DND-41 (cell line): Measurements from ENCODE around the gene FAM163B.

Experiments
- EZH2 ChIP-seq: IDR thresholded peaks from 3 replicates; pipeline ENCODE4 v1.6.1; 2012; ENCODE audit warnings: borderline replicate concordance, low read depth, mild to moderate bottlenecking, moderate library complexity, low read length, inconsistent platforms; ENCODE audit not compliant: severe bottlenecking
- TF ChIP-seq, protein P1 (sequence below): IDR thresholded peaks from 2 replicates; pipeline ENCODE4 v1.5.1; 2012; ENCODE audit warnings: borderline replicate concordance, low read length, moderate library complexity, mild to moderate bottlenecking; ENCODE audit not compliant: poor library complexity, severe bottlenecking; ENCODE audit errors: extremely low read depth

GRCh38 chr9:133562611-133563290 is 46.4 kb downstream of the FAM163B start:
- TF ChIP-seq, protein P1, sequence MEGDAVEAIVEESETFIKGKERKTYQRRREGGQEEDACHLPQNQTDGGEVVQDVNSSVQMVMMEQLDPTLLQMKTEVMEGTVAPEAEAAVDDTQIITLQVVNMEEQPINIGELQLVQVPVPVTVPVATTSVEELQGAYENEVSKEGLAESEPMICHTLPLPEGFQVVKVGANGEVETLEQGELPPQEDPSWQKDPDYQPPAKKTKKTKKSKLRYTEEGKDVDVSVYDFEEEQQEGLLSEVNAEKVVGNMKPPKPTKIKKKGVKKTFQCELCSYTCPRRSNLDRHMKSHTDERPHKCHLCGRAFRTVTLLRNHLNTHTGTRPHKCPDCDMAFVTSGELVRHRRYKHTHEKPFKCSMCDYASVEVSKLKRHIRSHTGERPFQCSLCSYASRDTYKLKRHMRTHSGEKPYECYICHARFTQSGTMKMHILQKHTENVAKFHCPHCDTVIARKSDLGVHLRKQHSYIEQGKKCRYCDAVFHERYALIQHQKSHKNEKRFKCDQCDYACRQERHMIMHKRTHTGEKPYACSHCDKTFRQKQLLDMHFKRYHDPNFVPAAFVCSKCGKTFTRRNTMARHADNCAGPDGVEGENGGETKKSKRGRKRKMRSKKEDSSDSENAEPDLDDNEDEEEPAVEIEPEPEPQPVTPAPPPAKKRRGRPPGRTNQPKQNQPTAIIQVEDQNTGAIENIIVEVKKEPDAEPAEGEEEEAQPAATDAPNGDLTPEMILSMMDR = no peak
- TF ChIP-seq EZH2 = no peak
